ENCODE data around the gene PDE9A. TPM values are rescaled to one million over a fixed set of nuclear protein-coding genes. Genes with fewer than 3 reads are reported as not detected.

Gene PDE9A
- total and polyA plus RNA-seq, 5 donors from 2014 or later: 1.4 to 7.3 (median 2.6) TPM

GRCh38 chr21:42663860-42664535 is 10.6 kb downstream of the PDE9A start:
- Histone ChIP-seq H3K9me3 (ENCODE audit: control insufficient read depth in 2 of 2, low read length in 2 of 2) (no peaks in the 10 kb centered on the region), H3K27ac (ENCODE audit: insufficient read depth, low read length, poor library complexity, severe bottlenecking) (no peak overlapping the region), H3K4me3 (ENCODE audit: low read depth, low read length) (no peak overlapping the region), H3K27me3 (ENCODE audit: control insufficient read depth, insufficient read depth, low read length) (no peaks in the 10 kb centered on the region), H3K36me3 (ENCODE audit: control insufficient read depth, insufficient read depth, low read length) (no peaks in the 10 kb centered on the region), H3K4me1 (ENCODE audit: control insufficient read depth, insufficient read depth, low read length, poor library complexity, severe bottlenecking) (no peaks in the 10 kb centered on the region)
- Mint-ChIP-seq H3K4me3 (no peak overlapping the region), H3K36me3 (no peaks in the 10 kb centered on the region), H3K9me3 (no peaks in the 10 kb centered on the region), H3K27ac (no peak overlapping the region), H3K4me1 (peaks cover 0 to 7% (median 1%) of the 10 kb centered on the region in 4 donors), H3K27me3 (no peaks in the 10 kb centered on the region)
- DNase-seq (no peak), ATAC-seq (ENCODE audit: low read depth in 2 of 2) (no peak)

- Mint-ChIP-seq H3K4me1 (peaks cover 0 to 4% (median 1%) of the 10 kb centered on the region in 4 donors), H3K27ac (peak overlapping the region in 1 of 3 donors; percentile 46), H3K4me3 (no peak overlapping the region), H3K36me3 (no peaks in the 10 kb centered on the region), H3K27me3 (no peaks in the 10 kb centered on the region), H3K9me3 (no peaks in the 10 kb centered on the region)
- H3K27ac ChIP-seq (ENCODE audit: insufficient read depth, low read length, poor library complexity, severe bottlenecking): no peak overlapping the region
- ATAC-seq (ENCODE audit: low read depth in 2 of 2) (no peak), DNase-seq (no peak)
- no peaks in the 10 kb centered on the region for H3K27me3 ChIP-seq (ENCODE audit: control insufficient read depth, insufficient read depth, low read length)
- H3K4me1 ChIP-seq (ENCODE audit: control insufficient read depth, insufficient read depth, low read length, poor library complexity, severe bottlenecking): no peaks in the 10 kb centered on the region
- no peaks in the 10 kb centered on the region for H3K36me3 ChIP-seq (ENCODE audit: control insufficient read depth, insufficient read depth, low read length)
- no peak overlapping the region for H3K4me3 ChIP-seq (ENCODE audit: low read depth, low read length)
- H3K9me3 ChIP-seq (ENCODE audit: control insufficient read depth in 2 of 2, low read length in 2 of 2): no peaks in the 10 kb centered on the region
These were observed 11.2 kb downstream of the PDE9A start for GRCh38 chr21:42664614-42665013.

- no peaks in the 10 kb centered on the region for H3K27me3 ChIP-seq (ENCODE audit: control insufficient read depth, insufficient read depth, low read length)
- Mint-ChIP-seq H3K9me3 (no peaks in the 10 kb centered on the region), H3K4me3 (no peak overlapping the region), H3K4me1 (peaks cover 0 to 3% (median under 1%) of the 10 kb centered on the region in 4 donors), H3K36me3 (no peaks in the 10 kb centered on the region), H3K27me3 (no peaks in the 10 kb centered on the region), H3K27ac (peak overlapping the region in 1 of 3 donors; percentile 46)
- H3K4me3 ChIP-seq (ENCODE audit: low read depth, low read length): no peak overlapping the region
- H3K36me3 ChIP-seq (ENCODE audit: control insufficient read depth, insufficient read depth, low read length): no peaks in the 10 kb centered on the region
- no peak overlapping the region for H3K27ac ChIP-seq (ENCODE audit: insufficient read depth, low read length, poor library complexity, severe bottlenecking)
- H3K4me1 ChIP-seq (ENCODE audit: control insufficient read depth, insufficient read depth, low read length, poor library complexity, severe bottlenecking): no peaks in the 10 kb centered on the region
- ATAC-seq (ENCODE audit: low read depth in 2 of 2) (no peak), DNase-seq (no peak)
- no peaks in the 10 kb centered on the region for H3K9me3 ChIP-seq (ENCODE audit: control insufficient read depth in 2 of 2, low read length in 2 of 2)
These were observed 11.6 kb downstream of the PDE9A start for GRCh38 chr21:42665026-42665425.

GRCh38 chr21:42665484-42665883 is 12.1 kb downstream of the PDE9A start:
- Histone ChIP-seq H3K27ac (ENCODE audit: insufficient read depth, low read length, poor library complexity, severe bottlenecking) (no peak overlapping the region), H3K4me1 (ENCODE audit: control insufficient read depth, insufficient read depth, low read length, poor library complexity, severe bottlenecking) (no peaks in the 10 kb centered on the region), H3K4me3 (ENCODE audit: low read depth, low read length) (no peak overlapping the region), H3K27me3 (ENCODE audit: control insufficient read depth, insufficient read depth, low read length) (no peaks in the 10 kb centered on the region), H3K36me3 (ENCODE audit: control insufficient read depth, insufficient read depth, low read length) (no peaks in the 10 kb centered on the region), H3K9me3 (ENCODE audit: control insufficient read depth in 2 of 2, low read length in 2 of 2) (no peaks in the 10 kb centered on the region)
- Mint-ChIP-seq H3K36me3 (no peaks in the 10 kb centered on the region), H3K27me3 (no peaks in the 10 kb centered on the region), H3K9me3 (no peaks in the 10 kb centered on the region), H3K27ac (no peak overlapping the region), H3K4me3 (no peak overlapping the region), H3K4me1 (peaks cover 0 to 3% (median under 1%) of the 10 kb centered on the region in 4 donors)
- DNase-seq: no peak
- no peak for ATAC-seq (ENCODE audit: low read depth in 2 of 2)

- ATAC-seq (ENCODE audit: low read depth in 2 of 2): no peak
These were observed 12.8 kb downstream of the PDE9A start for GRCh38 chr21:42666023-42666747.

GRCh38 chr21:42666925-42667324 is 13.5 kb downstream of the PDE9A start:
- peak overlapping the region in 1 of 3 donors; percentile 34 for H3K27ac Mint-ChIP-seq
- no peaks in the 10 kb centered on the region for H3K9me3 Mint-ChIP-seq
- ATAC-seq (ENCODE audit: low read depth in 2 of 2): no peak

More at GRCh38 chr21:42666023-42666747, 12.8 kb downstream of the PDE9A start:
- H3K4me3 Mint-ChIP-seq: no peak overlapping the region
- Histone ChIP-seq H3K27me3 (ENCODE audit: control insufficient read depth, insufficient read depth, low read length) (no peaks in the 10 kb centered on the region), H3K36me3 (ENCODE audit: control insufficient read depth, insufficient read depth, low read length) (no peaks in the 10 kb centered on the region), H3K4me1 (ENCODE audit: control insufficient read depth, insufficient read depth, low read length, poor library complexity, severe bottlenecking) (no peaks in the 10 kb centered on the region), H3K9me3 (ENCODE audit: control insufficient read depth in 2 of 2, low read length in 2 of 2) (no peaks in the 10 kb centered on the region), H3K4me3 (ENCODE audit: low read depth, low read length) (no peak overlapping the region), H3K27ac (ENCODE audit: insufficient read depth, low read length, poor library complexity, severe bottlenecking) (no peak overlapping the region)
- H3K4me1 Mint-ChIP-seq: peaks cover 0 to 3% (median under 1%) of the 10 kb centered on the region in 4 donors
- no peaks in the 10 kb centered on the region for H3K9me3 Mint-ChIP-seq
- no peak overlapping the region for H3K27ac Mint-ChIP-seq
- H3K36me3 Mint-ChIP-seq: no peaks in the 10 kb centered on the region
- H3K27me3 Mint-ChIP-seq: no peaks in the 10 kb centered on the region
- no peak for DNase-seq

GRCh38 chr21:42668298-42668992 is 15.0 kb downstream of the PDE9A start:
- no peak overlapping the region for H3K27ac ChIP-seq (ENCODE audit: insufficient read depth, low read length, poor library complexity, severe bottlenecking)
- no peaks in the 10 kb centered on the region for H3K36me3 Mint-ChIP-seq
- ATAC-seq (ENCODE audit: low read depth in 2 of 2) (no peak), DNase-seq (no peak)
- no peaks in the 10 kb centered on the region for H3K36me3 ChIP-seq (ENCODE audit: control insufficient read depth, insufficient read depth, low read length)
- no peak overlapping the region for H3K4me3 Mint-ChIP-seq
- H3K4me1 ChIP-seq (ENCODE audit: control insufficient read depth, insufficient read depth, low read length, poor library complexity, severe bottlenecking): no peaks in the 10 kb centered on the region
- H3K9me3 Mint-ChIP-seq: no peaks in the 10 kb centered on the region
- H3K9me3 ChIP-seq (ENCODE audit: control insufficient read depth in 2 of 2, low read length in 2 of 2): no peaks in the 10 kb centered on the region
- H3K4me3 ChIP-seq (ENCODE audit: low read depth, low read length): no peak overlapping the region
- H3K4me1 Mint-ChIP-seq: peaks cover 0 to 3% (median under 1%) of the 10 kb centered on the region in 4 donors
- no peak overlapping the region for H3K27ac Mint-ChIP-seq
- H3K27me3 Mint-ChIP-seq: no peaks in the 10 kb centered on the region
- no peaks in the 10 kb centered on the region for H3K27me3 ChIP-seq (ENCODE audit: control insufficient read depth, insufficient read depth, low read length)

More at GRCh38 chr21:42666925-42667324, 13.5 kb downstream of the PDE9A start:
- Mint-ChIP-seq H3K4me3 (no peak overlapping the region), H3K27me3 (no peaks in the 10 kb centered on the region), H3K36me3 (no peaks in the 10 kb centered on the region), H3K4me1 (peaks cover 0 to 3% (median under 1%) of the 10 kb centered on the region in 4 donors)
- Histone ChIP-seq H3K9me3 (ENCODE audit: control insufficient read depth in 2 of 2, low read length in 2 of 2) (no peaks in the 10 kb centered on the region), H3K4me1 (ENCODE audit: control insufficient read depth, insufficient read depth, low read length, poor library complexity, severe bottlenecking) (no peaks in the 10 kb centered on the region), H3K4me3 (ENCODE audit: low read depth, low read length) (no peak overlapping the region), H3K36me3 (ENCODE audit: control insufficient read depth, insufficient read depth, low read length) (no peaks in the 10 kb centered on the region), H3K27ac (ENCODE audit: insufficient read depth, low read length, poor library complexity, severe bottlenecking) (no peak overlapping the region), H3K27me3 (ENCODE audit: control insufficient read depth, insufficient read depth, low read length) (no peaks in the 10 kb centered on the region)
- DNase-seq: no peak
